Measurements from ENCODE around the gene PLEKHA1.

DNA sequence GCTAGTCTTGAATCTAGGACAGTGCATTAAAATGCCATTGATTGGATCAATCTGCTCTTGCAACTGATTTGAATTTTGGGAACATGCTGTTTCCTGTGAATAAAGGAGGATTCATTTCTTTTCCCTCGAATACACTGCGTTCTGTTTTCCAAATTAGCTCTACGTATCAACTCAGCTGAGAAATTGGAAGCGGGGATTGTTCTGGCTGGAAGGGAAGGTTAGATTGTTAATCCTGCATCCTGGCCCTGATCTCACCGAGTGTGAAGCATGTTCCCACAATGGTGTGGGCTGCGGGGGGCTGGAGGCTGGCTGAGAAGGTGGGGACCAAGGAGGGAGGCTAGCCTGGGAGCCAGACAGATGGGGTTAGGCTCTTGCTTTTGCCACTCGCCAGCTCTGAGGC lies 104.5 kb downstream of the PLEKHA1 start:
- TF ChIP-seq, protein P1, sequence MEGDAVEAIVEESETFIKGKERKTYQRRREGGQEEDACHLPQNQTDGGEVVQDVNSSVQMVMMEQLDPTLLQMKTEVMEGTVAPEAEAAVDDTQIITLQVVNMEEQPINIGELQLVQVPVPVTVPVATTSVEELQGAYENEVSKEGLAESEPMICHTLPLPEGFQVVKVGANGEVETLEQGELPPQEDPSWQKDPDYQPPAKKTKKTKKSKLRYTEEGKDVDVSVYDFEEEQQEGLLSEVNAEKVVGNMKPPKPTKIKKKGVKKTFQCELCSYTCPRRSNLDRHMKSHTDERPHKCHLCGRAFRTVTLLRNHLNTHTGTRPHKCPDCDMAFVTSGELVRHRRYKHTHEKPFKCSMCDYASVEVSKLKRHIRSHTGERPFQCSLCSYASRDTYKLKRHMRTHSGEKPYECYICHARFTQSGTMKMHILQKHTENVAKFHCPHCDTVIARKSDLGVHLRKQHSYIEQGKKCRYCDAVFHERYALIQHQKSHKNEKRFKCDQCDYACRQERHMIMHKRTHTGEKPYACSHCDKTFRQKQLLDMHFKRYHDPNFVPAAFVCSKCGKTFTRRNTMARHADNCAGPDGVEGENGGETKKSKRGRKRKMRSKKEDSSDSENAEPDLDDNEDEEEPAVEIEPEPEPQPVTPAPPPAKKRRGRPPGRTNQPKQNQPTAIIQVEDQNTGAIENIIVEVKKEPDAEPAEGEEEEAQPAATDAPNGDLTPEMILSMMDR (IDR thresholded peaks at IDR 0.05; ENCODE audit: low read depth, low read length, missing input control), result no peak
- TF ChIP-seq, protein P2, sequence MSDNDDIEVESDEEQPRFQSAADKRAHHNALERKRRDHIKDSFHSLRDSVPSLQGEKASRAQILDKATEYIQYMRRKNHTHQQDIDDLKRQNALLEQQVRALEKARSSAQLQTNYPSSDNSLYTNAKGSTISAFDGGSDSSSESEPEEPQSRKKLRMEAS (IDR thresholded peaks at IDR 0.05), result no peak
- TF ChIP-seq GABPA (IDR thresholded peaks at IDR 0.05 in 1 of 2, conservative IDR thresholded peaks at IDR 0.05 in 1 of 2) (no peak), RXRA (IDR thresholded peaks at IDR 0.05) (no peak), YY1 (IDR thresholded peaks at IDR 0.05) (no peak), TAF1 (conservative IDR thresholded peaks at IDR 0.05) (no peak), SP1 (IDR thresholded peaks at IDR 0.05) (no peak), FOXA1 (IDR thresholded peaks at IDR 0.05) (no peak), HNF4G (IDR thresholded peaks at IDR 0.05) (no peak)
- TF ChIP-seq, protein P3, sequence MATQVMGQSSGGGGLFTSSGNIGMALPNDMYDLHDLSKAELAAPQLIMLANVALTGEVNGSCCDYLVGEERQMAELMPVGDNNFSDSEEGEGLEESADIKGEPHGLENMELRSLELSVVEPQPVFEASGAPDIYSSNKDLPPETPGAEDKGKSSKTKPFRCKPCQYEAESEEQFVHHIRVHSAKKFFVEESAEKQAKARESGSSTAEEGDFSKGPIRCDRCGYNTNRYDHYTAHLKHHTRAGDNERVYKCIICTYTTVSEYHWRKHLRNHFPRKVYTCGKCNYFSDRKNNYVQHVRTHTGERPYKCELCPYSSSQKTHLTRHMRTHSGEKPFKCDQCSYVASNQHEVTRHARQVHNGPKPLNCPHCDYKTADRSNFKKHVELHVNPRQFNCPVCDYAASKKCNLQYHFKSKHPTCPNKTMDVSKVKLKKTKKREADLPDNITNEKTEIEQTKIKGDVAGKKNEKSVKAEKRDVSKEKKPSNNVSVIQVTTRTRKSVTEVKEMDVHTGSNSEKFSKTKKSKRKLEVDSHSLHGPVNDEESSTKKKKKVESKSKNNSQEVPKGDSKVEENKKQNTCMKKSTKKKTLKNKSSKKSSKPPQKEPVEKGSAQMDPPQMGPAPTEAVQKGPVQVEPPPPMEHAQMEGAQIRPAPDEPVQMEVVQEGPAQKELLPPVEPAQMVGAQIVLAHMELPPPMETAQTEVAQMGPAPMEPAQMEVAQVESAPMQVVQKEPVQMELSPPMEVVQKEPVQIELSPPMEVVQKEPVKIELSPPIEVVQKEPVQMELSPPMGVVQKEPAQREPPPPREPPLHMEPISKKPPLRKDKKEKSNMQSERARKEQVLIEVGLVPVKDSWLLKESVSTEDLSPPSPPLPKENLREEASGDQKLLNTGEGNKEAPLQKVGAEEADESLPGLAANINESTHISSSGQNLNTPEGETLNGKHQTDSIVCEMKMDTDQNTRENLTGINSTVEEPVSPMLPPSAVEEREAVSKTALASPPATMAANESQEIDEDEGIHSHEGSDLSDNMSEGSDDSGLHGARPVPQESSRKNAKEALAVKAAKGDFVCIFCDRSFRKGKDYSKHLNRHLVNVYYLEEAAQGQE (IDR thresholded peaks at IDR 0.05), result no peak
- TF ChIP-seq, protein P4, sequence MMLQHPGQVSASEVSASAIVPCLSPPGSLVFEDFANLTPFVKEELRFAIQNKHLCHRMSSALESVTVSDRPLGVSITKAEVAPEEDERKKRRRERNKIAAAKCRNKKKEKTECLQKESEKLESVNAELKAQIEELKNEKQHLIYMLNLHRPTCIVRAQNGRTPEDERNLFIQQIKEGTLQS (IDR thresholded peaks at IDR 0.05), result no peak

Data from liver (tissue), 3 donors.